ENCODE data around the gene E2F4. TPM values are rescaled to one million over a fixed set of nuclear protein-coding genes. Genes with fewer than 3 reads are reported as not detected.
A peak's percentile ranks its signal among the peaks of the same experiment; 100 is the strongest.

The E2F4 gene
- total and polyA plus RNA-seq, 2 of the 13 experiments (the other 11 are each of a cell fraction or from before 2014, with no cell fraction given): 84.8 to 91.2 TPM

DNA sequence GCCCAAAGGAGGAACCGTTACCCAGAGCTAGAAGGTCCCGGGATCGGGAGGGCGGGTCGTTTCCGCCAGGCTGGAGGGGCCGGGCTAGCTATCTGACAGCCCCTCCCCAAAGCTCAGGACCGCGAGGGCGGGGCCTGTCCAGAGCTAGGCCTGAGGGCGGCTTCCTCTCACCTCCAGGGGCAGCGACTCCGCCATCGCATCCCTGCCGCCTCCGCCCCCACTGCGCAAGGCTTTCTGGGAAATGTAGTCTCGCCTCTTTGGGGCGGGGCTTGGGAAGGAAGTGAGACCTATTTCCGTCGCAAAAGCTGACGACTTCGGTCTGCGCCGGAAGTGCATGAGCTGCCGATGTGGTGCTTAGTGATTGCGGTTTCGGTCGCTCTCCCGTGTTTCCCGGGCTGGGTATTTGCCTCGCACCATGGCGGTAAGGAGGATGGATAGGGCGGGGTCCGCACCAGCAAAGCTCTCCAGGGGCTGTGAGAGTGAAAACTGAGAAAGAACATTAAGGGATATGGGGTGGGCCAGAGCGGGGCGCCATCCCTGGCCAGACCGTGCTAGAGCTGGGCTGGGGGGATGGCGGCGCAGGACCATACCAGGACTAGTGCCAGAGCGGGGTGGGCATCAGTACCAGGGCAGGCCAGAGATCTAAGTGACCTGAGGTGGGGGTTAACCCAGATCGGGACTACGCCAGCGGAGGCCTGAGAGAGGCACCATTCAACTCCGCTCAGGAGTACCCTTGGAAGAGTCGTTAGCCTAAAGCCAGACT lies 35.0 kb downstream of the E2F4 start, which contains the start of gene TMEM208 (continued):
- TF ChIP-seq ZNF280D (CRISPR knock-in tag; IDR thresholded peaks at IDR 0.05): no peak; the same call in 1 of the 2 replicates
- TF ChIP-seq ZNF383 (CRISPR knock-in tag; IDR thresholded peaks at IDR 0.05; ENCODE audit: borderline replicate concordance): 0 out of 2 replicates have a peak, but pooled peaks have one; percentile 73
- peak; percentile 89; the same call in 1 of the 2 replicates for TF ChIP-seq ZBTB49 (CRISPR knock-in tag; IDR thresholded peaks at IDR 0.05; ENCODE audit: borderline replicate concordance)
- no peak for TF ChIP-seq ZBTB8A (CRISPR knock-in tag; IDR thresholded peaks at IDR 0.05; ENCODE audit: borderline replicate concordance, low read depth)
- TF ChIP-seq, protein P1, sequence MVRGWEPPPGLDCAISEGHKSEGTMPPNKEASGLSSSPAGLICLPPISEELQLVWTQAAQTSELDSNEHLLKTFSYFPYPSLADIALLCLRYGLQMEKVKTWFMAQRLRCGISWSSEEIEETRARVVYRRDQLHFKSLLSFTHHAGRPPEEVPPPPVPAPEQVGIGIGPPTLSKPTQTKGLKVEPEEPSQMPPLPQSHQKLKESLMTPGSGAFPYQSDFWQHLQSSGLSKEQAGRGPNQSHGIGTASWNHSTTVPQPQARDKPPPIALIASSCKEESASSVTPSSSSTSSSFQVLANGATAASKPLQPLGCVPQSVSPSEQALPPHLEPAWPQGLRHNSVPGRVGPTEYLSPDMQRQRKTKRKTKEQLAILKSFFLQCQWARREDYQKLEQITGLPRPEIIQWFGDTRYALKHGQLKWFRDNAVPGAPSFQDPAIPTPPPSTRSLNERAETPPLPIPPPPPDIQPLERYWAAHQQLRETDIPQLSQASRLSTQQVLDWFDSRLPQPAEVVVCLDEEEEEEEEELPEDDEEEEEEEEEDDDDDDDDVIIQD (CRISPR knock-in tag; IDR thresholded peaks at IDR 0.05; ENCODE audit: low read depth): peak; percentile 75; the same call in 1 of the 2 replicates
- TF ChIP-seq PRMT3 (CRISPR knock-in tag; IDR thresholded peaks at IDR 0.05; ENCODE audit: borderline replicate concordance, low read depth): no peak
- TF ChIP-seq SAP130 (CRISPR knock-in tag; IDR thresholded peaks at IDR 0.05; ENCODE audit: low read depth): peak; percentile 100
- no peak for TF ChIP-seq FOXP1 (IDR thresholded peaks at IDR 0.05)
- peak; percentile 52 for TF ChIP-seq FOXP1 (CRISPR knock-in tag; IDR thresholded peaks at IDR 0.05)
- TF ChIP-seq SCMH1 (CRISPR knock-in tag; IDR thresholded peaks at IDR 0.05; ENCODE audit: borderline replicate concordance): no peak
- TF ChIP-seq ZNF275 (CRISPR knock-in tag; IDR thresholded peaks at IDR 0.05; ENCODE audit: borderline replicate concordance): peak; percentile 90; the same call in 1 of the 2 replicates
- TF ChIP-seq, protein P2, sequence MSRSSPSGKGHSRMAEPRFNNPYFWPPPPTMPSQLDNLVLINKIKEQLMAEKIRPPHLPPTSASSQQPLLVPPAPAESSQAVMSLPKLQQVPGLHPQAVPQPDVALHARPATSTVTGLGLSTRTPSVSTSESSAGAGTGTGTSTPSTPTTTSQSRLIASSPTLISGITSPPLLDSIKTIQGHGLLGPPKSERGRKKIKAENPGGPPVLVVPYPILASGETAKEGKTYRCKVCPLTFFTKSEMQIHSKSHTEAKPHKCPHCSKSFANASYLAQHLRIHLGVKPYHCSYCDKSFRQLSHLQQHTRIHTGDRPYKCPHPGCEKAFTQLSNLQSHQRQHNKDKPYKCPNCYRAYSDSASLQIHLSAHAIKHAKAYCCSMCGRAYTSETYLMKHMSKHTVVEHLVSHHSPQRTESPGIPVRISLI (CRISPR knock-in tag; IDR thresholded peaks at IDR 0.05; ENCODE audit: borderline replicate concordance): peak; percentile 31; the same call in 1 of the 2 replicates
- TF ChIP-seq, protein P3, sequence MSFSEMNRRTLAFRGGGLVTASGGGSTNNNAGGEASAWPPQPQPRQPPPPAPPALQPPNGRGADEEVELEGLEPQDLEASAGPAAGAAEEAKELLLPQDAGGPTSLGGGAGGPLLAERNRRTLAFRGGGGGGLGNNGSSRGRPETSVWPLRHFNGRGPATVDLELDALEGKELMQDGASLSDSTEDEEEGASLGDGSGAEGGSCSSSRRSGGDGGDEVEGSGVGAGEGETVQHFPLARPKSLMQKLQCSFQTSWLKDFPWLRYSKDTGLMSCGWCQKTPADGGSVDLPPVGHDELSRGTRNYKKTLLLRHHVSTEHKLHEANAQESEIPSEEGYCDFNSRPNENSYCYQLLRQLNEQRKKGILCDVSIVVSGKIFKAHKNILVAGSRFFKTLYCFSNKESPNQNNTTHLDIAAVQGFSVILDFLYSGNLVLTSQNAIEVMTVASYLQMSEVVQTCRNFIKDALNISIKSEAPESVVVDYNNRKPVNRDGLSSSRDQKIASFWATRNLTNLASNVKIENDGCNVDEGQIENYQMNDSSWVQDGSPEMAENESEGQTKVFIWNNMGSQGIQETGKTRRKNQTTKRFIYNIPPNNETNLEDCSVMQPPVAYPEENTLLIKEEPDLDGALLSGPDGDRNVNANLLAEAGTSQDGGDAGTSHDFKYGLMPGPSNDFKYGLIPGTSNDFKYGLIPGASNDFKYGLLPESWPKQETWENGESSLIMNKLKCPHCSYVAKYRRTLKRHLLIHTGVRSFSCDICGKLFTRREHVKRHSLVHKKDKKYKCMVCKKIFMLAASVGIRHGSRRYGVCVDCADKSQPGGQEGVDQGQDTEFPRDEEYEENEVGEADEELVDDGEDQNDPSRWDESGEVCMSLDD (CRISPR knock-in tag; IDR thresholded peaks at IDR 0.05; ENCODE audit: borderline replicate concordance): no peak
- TF ChIP-seq DRAP1 (CRISPR knock-in tag; IDR thresholded peaks at IDR 0.05): peak; percentile 92
